SK-N-MC (cell line): Measurements from ENCODE around the gene RBBP5.

Experiments
- EZH2 ChIP-seq: fragments of 200-600 bp; sonication (generic); IDR thresholded peaks from one replicate; pipeline ENCODE4 v1.6.1; 2017; ENCODE audit warnings: antibody characterized with exemption
- FOXP2 ChIP-seq: optimal IDR thresholded peaks from 2 replicates; pipeline ENCODE3; 2011; ENCODE audit warnings: mild to moderate bottlenecking, moderate library complexity; ENCODE audit not compliant: insufficient read depth; ENCODE audit errors: extremely low read length, control extremely low read depth
- POLR2AphosphoS5 ChIP-seq: IDR thresholded peaks from 2 replicates; pipeline ENCODE4 v1.6.1; 2012; ENCODE audit warnings: mild to moderate bottlenecking, low read depth, low read length, borderline replicate concordance

- no peak for TF ChIP-seq POLR2AphosphoS5
- no peak for TF ChIP-seq EZH2
- TF ChIP-seq FOXP2 = no peak
Observed at GRCh38 chr1:205111354-205111753, 10.4 kb downstream of the RBBP5 start.
